ENCODE data around the gene DMD.

Gene DMD

DNA sequence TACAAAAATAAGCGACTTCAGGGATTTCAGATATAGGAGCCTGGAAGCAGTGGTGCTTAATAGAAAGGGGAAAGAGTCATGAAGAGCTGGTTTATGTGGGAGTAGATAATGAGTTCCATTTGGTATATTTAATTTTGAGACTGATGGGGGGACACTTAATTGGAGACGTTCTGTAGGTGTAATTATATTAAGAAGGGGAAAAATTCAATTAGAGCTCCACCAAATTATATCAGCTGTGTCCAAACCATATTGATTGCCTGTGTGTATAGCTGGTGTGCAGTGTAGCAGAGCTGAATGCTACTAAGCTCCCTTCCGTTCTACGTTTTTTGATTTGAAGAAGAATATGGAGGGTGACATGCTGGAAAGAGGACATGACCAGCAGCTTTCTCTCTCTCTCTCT is 282.3 kb downstream of the DMD start:
- DNase-seq (ENCODE audit: low read depth), result no peak
- H3K4me3 ChIP-seq (ENCODE audit: control insufficient read depth, low read depth, low read length), result no peak overlapping the region
- TF ChIP-seq, protein P1, sequence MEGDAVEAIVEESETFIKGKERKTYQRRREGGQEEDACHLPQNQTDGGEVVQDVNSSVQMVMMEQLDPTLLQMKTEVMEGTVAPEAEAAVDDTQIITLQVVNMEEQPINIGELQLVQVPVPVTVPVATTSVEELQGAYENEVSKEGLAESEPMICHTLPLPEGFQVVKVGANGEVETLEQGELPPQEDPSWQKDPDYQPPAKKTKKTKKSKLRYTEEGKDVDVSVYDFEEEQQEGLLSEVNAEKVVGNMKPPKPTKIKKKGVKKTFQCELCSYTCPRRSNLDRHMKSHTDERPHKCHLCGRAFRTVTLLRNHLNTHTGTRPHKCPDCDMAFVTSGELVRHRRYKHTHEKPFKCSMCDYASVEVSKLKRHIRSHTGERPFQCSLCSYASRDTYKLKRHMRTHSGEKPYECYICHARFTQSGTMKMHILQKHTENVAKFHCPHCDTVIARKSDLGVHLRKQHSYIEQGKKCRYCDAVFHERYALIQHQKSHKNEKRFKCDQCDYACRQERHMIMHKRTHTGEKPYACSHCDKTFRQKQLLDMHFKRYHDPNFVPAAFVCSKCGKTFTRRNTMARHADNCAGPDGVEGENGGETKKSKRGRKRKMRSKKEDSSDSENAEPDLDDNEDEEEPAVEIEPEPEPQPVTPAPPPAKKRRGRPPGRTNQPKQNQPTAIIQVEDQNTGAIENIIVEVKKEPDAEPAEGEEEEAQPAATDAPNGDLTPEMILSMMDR (IDR thresholded peaks at IDR 0.05; ENCODE audit: control insufficient read depth, insufficient read depth, low read depth, low read length, missing control alignments), result no peak

DNA sequence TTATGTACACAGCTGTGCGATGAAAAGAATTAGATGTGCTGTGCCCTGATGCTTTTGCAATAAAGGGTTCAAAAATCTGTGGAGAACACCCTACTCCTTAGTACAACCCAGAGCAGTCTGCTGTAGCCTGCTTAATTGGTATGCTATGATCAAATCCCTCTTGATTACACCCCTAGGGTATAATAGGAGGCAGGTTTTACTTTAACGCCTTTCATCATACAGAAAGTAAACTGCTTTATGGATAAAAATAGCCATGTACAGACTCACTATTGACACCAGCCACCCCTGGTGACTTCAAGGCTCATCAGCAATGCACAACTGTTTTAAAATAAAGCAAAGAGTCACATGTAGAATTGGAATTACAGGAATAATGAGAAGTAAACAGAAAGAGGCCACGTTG is 315.3 kb downstream of the DMD start:
- TF ChIP-seq, protein P1 (IDR thresholded peaks at IDR 0.05; ENCODE audit: control insufficient read depth, insufficient read depth, low read depth, low read length, missing control alignments), result no peak
- H3K4me3 ChIP-seq (ENCODE audit: control insufficient read depth, low read depth, low read length), result no peak overlapping the region
- DNase-seq (ENCODE audit: low read depth), result no peak

DNA sequence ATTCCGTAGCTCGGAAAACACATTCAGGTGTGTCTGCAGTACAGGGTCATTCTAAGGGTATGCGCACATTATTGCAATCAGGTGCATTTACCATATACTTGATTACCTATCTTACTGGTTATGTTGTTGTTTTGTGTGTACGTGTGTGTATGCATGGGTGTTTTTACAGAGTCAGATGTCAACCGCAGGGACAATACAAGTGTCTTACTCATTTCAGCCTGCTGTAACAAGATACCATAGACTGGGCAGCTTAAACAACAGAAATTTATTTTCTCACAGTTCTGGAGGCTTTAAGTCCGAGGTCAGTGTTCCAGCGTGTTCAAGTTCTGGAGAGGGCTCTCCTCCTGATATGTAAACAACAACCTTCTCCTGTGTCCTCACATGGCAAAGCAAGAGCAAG is 316.7 kb downstream of the DMD start:
- DNase-seq (ENCODE audit: low read depth), result no peak
- TF ChIP-seq, protein P1 (IDR thresholded peaks at IDR 0.05; ENCODE audit: control insufficient read depth, insufficient read depth, low read depth, low read length, missing control alignments), result no peak
- H3K4me3 ChIP-seq (ENCODE audit: control insufficient read depth, low read depth, low read length), result no peak overlapping the region

DNA sequence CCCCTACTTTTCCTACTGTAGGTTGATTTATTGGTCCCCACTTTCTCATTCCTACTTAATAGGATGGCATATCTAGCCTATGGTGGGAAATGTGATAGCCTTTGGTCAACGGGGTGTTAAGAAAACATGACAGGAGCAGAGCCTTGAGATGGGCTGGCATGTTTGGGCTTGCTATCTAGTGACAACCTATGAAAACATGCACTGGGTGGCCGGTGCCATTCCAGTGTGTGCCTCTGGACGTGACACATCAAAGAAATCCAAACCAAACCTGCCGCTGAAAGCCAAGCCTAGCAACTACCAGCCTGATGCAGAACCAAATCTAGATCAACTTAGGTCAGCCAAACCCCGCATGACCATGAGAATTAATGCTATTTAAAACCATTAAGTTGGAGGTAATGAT is 317.6 kb downstream of the DMD start:
- TF ChIP-seq, protein P1 (IDR thresholded peaks at IDR 0.05; ENCODE audit: control insufficient read depth, insufficient read depth, low read depth, low read length, missing control alignments), result no peak
- no peak overlapping the region for H3K4me3 ChIP-seq (ENCODE audit: control insufficient read depth, low read depth, low read length)
- no peak for DNase-seq (ENCODE audit: low read depth)

DNA sequence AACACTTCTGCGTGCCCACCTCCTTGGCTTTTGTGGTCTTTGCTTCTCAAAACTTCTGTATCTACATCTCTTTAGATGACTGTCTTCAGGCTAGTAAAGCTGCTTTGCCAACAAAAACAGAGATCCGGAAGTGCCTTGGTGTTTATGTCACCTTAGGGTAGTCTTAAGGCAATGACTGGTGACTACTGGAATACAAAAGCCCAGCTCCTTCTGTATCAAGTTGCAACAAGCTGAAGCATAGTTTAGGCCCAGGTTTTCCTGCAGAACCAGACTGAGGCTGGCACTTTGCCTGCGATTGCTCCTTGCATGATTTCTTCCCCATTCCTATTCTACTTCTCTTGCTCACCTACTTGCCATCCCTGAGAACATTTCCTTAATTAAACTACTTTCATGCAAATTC is 333.8 kb downstream of the DMD start:
- H3K4me3 ChIP-seq (ENCODE audit: control insufficient read depth, low read depth, low read length), result no peak overlapping the region
- TF ChIP-seq, protein P1 (IDR thresholded peaks at IDR 0.05; ENCODE audit: control insufficient read depth, insufficient read depth, low read depth, low read length, missing control alignments), result no peak
- no peak for DNase-seq (ENCODE audit: low read depth)

DNA sequence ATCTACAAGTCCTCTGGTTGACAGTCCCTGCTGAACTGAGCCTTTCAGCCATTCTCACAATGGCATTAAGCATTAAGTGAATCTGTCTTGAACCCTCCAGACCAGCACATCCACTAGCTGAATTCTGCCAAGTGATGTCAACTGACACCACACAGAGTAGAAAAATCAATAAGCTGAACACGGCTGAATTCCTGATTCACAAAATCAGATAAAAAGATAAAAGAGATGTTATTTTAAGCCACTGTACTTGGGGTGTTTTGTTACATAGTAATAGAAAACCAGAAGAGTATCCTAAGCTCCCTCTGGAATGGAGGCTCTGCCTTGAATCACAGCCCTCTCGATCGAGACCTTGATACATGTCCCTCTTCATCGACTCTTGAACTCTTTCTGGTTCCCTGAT is 336.5 kb downstream of the DMD start:
- no peak for DNase-seq (ENCODE audit: low read depth)
- no peak overlapping the region for H3K4me3 ChIP-seq (ENCODE audit: control insufficient read depth, low read depth, low read length)
- TF ChIP-seq, protein P1 (IDR thresholded peaks at IDR 0.05; ENCODE audit: control insufficient read depth, insufficient read depth, low read depth, low read length, missing control alignments), result no peak

DNA sequence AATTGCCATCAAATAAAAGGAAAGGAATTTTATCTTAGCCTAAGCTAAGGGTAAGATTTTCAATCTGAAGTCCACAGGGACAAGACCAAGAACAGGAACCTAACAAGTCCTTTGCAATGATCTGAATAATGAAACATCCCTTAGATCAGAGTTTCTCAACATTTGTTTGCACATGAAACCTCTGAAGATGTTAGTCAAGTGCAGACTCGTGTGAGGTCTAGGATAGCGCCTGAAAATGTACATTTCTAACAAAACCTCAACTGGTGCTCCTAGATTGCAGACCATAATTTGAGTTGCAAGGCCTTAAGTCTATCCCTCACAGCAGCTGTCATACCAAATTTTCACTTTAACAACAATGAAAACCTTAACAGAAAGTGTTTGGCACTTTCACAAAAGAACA is 337.6 kb downstream of the DMD start:
- H3K4me3 ChIP-seq (ENCODE audit: control insufficient read depth, low read depth, low read length), result no peak overlapping the region
- TF ChIP-seq, protein P1 (IDR thresholded peaks at IDR 0.05; ENCODE audit: control insufficient read depth, insufficient read depth, low read depth, low read length, missing control alignments), result no peak
- no peak for DNase-seq (ENCODE audit: low read depth)
